Cortex of kidney (tissue), 1 donor: ENCODE results near the gene SLC14A1.
"Not testable (repeated sequence)": the region's sequence is repeated elsewhere in the genome, so short reads cannot be mapped to it uniquely, and the experiment has no call there.

ENCODE experiments used
- DNase-seq: peaks from one replicate; lab custom pipeline; 2025; lab: John Stamatoyannopoulos, UW

Gene SLC14A1

DNA sequence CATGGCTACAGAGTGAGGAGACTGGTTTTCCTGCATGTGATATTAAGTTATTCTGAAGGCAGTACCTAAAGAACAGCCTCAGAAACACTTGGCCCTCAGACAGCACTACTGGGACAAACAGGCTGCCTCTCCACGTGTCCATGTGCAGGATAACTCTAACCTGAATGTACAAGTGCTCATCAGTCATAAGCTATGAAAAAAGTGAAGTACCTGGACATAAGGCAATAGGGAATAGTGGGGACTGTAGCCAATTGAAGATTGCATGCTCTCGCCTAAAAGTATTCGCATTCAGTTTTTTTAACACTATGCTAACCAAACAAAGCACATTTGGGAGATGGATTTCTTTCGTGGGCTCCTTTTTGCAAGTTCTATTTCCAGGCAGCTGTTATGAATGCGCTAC, 33.0 kb downstream of the SLC14A1 start:
- no peak for DNase-seq

DNA sequence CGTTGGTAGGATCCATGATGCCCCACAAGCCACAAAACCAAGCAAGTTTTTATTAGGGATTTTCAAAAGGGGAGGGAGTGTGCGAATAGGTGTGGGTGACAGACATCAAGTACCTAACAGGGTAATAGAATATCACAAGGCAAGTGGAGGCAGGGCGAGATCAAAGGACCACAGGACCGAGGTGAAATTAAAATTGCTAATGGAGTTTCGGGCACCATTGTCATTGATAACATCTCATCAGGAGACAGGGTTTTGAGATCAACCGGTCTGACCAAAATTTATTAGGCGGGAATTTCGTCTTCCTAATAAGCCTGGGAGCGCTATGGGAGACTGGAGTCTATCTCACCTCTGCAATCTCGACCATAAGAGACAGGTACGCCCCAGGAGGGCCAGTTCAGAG, 33.7 kb downstream of the SLC14A1 start:
- not testable (repeated sequence) for DNase-seq

DNA sequence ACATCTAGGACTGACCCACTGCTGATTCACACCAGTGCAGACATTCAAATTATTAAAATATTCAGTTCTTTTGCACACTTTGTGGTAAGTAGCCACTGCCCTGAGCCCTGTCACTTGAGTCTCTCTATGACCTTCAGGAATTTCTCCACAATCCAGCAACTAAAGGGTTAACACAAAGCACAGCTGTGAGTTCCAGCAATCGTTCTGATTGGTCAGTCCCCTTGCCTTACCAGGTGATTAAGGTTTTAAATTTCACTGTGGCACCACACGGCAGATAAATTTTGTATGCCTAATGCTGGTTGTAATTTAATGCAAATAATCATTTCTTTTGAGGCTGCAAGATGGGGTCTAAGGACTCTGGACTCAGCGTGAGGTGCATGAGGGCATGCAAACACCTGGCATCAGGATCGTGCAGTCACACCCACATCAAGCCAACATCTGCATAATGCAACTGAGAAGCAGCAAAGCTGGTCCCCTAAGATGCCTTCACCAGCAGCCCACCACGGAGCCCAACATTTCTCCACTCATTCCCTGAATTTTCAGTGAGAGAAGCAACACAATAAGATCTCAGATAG, 36.6 kb downstream of the SLC14A1 start:
- DNase-seq, result no peak

DNA sequence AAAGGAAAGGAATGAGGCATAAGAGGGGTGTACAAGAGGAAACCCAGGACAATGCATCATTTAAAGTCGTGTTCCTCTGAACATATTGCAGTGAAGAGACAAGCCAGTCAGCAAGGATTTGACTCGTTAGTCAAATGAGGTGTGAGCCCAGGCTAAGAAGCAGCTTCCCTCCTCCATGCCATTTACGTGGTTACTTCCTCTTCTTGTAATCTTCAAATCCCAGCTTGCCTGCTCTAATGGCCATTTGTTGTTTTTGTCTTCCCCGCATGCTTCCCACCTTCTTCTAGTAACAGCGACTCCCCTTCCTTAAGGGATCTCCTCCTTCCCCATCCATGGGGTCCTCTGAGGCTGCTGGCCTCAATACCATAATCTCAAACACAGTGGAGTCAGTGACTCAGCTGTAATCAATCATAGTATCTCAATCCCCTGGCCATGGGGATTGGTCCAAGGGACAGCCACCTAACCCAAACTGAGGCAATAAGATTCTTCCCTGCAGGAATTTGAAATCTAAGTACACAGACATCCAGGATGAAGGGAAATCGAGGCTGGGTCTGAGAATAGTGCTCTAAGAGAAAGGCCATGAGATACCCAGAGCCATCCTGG, 37.6 kb downstream of the SLC14A1 start:
- no peak for DNase-seq

DNA sequence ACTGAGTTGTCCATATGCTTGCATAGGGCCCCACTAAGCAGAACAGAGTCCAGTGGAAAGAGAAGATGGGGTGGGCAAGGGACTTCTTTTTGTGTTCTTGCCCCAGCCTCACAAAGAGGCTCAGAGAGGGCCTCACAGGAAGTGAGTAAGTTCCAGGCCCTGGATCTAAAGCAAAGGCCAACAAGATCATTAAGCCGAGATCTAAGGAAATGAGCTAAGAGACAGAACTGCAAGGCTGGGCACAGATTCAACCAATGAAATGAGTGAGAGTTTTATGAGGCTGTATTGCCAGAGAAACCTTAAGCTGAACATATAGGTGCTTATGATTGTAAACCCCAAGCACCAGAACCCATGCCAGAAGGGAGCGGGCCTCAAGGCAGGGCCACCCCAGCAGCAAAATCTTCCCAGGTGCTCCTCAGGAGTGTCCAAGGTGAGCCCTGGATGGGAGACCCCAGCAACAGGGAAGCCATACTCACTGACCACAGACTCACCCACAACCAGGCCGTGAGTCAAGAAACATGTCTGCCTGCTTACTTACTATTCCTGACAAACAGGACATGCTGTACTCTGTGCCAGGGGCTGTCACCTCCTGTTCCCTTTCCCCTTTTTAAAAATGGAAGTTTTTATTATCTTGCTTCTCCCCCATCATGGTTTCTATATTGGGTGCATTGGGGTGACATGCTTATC, 40.2 kb downstream of the SLC14A1 start:
- no peak for DNase-seq

DNA sequence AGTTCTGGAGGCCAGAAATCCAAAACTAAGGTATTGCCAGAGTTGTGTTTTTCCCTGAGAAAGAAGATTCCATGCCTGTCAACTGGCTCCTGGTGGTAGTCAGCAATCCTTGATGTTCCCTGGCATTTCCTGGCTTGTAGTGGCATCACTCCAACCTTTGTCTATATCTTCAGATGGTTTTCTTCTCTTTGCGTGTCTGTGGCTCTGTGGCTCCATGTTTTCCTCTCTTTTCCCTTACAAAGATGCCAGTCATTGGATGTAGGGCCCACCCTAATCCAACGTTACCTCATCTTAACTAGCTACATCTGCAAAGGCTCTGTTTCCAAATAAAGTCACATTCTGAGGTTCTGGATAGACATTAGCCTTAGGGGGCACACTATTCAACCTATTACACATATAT, 41.8 kb downstream of the SLC14A1 start:
- no peak for DNase-seq

DNA sequence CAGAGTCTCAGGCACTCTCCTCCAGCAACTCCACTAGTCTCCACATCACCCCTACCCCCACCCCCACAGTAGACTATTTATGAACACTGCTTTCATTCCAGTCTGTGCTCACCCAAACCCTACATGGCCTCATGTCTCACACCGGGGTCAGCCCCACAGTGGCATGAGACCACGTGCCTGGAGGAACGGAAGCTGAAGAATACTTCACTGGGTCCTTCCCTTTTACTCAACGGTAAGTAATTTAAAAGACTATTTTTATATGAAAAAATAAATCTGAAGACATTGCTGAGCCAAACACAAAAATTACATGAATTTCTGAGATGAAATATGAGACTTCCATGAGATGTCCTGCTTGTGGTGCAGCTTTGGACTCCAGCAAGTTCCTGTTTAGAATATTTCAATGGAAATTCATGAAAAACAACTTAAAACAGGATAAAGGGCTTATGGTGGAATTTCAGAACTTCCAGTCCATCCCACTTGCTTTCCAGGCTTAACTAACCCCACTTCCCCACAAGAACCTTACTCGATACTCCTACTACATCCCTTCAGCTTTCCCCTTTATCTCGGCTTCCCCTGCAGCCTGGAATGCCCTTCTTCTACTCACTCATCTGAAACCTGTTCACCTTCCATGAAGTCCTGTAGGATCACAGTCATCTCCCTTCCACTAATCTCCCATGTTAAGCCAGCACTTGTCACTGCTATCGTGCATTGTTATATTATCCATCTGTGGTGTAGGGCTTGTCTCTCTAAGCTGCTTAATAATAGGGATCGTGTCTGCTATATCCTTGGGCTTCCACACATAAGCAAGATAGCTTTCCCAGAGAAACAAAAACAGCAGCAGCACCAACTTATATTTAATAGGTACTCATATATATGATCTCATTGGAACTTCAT, 47.9 kb downstream of the SLC14A1 start:
- DNase-seq, result no peak

DNA sequence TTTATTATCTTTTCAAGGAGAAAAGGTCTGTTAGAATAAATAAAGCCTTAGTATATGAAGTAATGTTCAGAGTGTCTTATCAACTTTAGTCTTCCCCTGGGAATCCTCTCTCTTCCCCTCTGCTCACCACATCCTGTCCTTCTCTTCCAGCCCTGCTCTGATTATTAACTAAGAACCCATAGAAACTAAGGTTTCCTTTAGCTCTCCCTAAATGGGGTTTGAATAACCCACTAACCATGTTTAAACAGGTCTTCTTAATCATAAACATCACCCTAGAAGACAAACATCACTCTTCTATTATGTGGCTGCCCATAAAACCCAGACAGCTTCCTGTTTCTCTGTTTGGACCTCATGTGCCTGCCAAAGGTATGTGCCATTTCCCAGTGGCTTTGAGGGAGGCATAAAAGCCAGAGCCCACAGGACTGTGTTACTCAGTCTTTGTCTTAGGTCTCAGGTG, 50.1 kb downstream of the SLC14A1 start:
- DNase-seq, result no peak

DNA sequence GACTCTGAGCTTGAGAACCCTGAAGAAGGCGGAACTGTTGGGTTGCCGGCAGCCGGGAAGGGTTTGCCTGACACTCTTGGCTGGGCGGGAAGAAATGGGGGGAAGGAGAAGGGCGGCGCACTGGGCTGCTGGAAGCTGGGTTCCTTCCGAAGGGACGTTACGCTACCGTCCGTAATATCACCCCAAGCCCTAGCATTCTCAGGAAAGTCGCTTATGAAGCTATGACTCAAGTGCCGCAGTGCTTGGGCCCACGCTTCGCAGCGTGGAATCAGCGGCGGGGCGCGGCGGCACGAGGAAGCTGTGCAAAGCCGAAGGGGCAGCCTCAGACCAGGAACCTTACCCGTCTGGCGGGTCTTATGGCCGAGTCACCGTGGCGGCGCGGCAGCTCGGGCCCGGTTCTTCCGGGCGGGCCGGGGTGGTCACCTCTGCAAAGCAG, 51.3 kb downstream of the SLC14A1 start:
- DNase-seq, result no peak

DNA sequence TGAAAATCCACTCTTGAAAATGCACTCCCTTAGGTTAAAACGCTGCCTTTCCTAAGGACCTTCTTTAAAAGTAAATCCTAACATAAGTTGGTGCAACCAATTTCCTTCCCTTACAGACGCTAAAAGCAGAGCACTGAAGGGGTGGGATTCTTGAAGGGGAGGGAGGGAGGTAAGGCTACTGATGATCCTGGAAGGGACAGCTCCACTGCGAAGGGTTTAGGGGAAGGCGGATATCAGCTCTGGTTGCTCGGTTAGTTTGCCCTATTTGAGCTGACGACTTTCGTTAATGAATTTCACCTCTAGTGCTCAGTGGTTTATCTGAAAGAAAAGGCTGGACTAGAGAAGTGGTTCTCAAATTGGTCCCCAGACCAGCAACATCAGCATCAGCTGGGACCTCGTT, 51.8 kb downstream of the SLC14A1 start:
- DNase-seq, result no peak

DNA sequence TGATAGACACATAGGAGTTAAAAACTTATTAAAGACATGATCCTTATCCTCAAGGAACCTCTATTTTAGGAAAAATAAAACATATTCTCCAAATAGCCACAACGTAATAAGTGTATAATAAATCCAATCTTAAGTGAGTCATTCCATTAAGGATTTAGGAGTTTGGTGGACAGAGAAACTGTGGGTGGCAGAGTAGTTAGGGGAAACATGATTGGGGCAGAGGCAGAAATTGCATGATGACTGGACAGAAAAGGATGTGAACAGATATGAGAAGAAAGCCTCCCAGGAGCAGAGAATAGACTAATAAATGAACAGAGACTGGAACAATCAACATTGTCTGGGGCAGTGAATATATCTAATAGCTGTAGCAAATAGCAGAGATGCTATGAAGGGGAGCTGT, 53.4 kb downstream of the SLC14A1 start:
- no peak for DNase-seq

DNA sequence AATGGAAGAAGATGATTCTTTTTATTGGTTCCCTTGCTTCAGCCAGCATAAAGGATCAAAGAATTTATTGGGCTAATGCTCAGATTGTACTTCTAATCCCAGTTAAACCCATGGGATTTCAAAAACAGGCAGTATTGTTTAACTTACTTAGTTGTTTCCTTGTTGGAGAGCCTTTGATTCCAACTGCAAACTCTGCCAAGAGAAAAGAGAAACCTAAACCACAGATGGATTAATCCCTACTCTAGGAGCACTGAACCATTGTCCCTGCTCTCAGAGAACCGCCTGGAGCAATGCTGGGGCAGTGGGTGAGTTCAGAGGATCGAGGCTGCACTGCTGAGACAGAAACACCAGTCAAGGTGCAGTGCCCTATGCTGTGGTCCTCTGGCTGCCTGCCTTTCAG, 56.6 kb downstream of the SLC14A1 start:
- no peak for DNase-seq

DNA sequence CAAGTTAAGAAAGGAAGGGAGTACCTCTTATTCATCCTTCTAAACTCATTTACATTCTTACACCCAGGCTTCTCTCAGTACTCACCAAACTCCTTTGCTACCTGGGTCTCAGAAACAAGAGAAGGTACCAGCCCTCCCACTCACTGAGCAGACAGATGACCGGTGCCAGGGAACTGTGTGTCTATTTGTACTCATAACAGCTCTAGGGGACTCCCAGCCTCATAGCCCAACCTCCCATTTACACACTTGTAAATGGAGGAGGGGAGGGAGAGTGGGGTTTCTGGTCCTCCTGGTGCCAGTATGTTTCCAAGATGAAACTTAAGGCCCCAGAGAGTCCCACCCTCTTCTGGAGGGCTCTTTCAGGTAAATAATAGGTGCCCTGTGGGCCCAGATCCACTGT, 58.7 kb downstream of the SLC14A1 start:
- no peak for DNase-seq

DNA sequence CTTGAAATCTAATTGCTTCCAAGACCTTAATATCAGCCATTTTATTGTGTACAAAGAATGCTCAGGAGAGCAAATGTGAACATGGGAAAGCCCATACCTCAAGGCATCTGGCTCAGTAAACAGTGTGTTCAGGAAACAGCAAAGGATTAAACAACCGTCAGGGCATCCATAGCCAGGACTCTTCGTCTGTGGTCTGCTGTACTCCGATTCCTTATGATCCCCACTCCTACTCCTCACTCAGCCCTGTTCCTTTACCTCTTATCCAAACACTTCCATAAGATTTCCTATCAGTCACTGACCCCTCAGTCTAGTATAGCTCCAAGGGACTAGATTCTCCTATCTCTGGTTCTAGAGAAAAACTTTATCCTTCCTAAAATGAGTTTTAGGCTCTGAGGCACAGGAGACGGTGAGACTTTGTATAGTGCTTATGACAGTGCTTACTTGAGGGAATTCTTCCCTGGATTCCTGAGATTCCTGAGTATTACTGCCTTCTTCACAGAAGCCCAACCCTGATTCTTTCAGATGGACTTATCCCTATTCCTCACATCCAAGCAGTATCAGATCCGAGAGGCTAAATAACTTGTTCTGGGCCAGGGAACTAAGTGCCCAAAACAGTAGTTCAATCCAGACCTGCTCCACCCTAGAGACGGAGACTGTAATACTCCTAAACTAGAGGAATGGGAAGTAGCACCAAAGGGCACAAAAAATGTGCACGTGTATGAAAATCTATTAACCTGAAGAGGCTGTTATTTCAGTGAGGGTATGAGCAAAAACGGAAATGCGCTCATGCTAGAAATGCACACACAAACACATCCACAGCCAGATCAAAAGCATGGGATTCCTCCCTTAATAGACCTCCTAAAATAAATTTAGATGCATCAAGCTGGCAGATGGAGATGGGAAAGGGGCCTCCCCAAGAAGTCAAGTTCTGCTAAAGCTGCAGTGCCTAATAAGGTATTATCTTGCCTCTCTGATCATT, 59.4 kb downstream of the SLC14A1 start:
- DNase-seq, result no peak

DNA sequence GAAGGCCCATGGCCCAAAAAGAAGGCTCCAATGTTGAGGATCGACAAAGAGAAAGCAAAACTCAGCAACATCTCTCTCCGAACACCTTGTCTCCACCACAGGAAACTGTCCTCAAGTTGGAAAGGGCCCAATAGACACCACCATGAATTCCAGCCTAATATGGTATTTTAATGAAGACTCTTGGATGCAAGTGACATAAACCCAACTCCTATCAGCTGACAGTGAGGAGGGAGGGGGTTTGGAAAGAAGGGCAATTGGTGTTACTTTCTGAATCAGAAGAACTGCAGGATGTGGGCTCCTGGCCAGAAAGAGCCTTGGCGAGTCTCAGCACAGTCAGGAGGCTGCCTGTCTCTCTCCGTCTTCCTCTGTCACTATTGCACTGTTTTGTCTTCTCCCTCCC, 61.2 kb downstream of the SLC14A1 start:
- DNase-seq, result no peak

DNA sequence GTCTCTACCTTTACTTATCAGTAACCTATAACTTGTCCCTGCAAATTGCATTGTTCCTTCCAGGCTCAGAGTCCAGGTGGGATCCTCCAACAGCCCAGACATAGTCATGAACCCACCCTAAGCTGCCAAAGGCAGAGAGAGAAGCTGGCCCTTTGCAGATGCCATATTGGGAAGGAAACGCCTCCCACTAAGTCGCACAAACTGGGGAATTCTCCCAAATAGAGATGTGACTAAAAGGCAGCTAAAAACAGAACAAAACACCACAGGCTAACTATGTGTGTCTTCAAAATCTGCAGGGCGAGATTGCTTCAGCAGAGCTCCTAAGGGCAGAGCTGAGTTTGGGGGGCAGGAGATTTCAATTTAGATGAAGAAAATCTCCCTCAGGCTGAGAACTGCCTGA, 63.0 kb downstream of the SLC14A1 start:
- DNase-seq, result no peak

DNA sequence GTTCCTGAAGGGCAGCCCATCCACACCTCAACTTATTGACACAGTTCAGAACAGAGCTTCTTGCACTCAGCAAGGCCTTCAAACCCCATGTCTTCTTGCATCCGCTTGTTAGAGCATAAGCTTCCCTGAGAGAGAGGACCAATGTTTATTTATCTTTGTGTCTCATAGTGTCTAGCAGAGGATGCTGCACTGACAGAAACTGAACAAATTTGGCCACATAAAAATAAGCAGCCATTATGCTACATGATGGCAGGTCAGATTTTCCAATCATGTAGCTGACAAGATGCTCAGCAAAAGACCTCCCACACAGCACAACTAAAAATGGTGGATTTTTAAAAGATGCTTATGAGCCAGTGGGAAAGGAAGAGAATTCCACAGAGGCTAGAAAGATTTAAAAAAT, 63.4 kb downstream of the SLC14A1 start:
- no peak for DNase-seq

DNA sequence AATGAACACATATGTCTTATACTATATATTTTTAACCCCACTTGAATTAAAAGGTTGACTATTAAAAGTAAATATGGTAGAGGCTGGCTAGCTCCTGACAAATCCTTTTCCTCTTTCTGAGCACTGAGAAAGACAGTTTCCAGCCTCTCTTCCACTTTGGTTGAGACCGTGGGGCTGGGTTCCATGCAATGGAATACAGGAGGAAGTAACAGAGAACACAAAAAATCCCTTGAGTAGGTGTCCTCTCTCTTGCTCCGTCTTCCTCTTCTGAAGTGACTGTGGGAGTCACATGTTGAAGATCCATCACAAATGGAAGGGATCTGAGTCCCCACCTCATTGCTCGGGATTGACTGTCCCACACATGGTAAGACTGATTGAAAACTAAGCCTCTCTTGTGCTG, 64.9 kb downstream of the SLC14A1 start:
- no peak for DNase-seq

DNA sequence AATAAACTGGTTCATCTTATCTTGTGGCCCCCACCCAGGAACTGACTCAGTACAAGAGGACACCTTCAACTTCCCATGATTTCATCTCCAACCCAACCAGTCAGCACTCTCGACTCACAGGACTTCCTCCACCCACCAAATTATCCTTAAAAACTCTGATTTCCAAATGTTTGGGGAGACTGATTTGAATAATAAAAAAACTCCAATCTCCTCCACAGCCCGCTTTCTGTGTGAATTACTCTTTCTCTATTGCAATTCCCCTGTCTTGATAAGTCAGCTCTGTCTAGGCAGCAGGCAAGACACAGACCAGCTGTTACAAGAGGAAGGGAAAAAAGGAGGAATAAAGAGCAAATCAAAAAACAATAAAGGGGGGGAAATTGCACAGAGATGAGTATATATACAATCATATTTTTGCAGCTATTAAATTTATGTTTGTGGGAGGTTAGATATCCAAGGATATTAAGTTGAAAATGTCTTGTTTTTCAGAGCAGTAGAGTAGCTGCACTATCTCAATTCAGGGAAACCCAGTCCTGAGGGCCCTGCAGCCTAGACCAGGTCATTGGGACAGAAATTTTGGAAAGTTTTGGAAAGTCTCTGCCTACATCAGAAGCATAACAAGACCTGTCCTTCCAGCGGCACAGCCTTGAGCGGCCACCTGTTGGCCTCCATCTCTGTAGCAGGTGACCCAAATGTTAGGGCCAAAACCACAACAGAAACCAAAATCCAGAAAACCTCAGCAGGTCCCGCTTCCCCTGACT, 68.7 kb downstream of the SLC14A1 start:
- no peak for DNase-seq

DNA sequence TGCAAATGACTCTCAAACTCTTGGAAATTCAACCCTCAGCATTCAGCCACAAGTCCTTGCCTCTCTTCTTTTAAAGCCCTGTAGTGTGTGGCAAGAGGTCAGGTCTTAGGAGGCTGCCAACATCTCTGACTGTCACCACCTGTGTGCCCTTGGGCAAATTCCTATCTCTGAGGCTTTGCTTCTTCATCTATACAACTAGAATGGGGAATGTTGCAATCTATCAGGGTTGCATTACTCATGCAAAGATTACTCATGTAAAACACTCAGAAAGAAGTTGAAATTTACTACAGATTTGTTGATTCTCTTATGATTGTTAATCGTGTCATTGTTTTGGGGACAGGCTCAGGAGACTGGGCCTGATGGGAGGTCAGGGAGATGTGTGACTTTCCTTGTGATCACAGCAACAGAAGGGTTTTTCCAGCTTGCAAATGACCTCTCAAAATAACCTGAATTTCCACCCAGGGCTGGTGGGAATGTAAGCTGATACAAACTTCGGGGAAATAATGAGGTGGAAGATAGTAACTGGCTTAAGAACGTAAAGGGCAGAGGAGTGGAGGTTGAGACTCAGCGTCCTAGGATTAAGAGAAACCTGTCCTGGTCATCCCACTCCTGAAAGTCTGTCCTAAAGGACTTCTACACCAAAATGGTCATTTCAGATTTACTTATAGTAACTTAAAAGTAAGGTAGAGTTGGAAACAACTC, 69.4 kb downstream of the SLC14A1 start:
- DNase-seq, result no peak
